CD8-positive, alpha-beta memory T cell (primary cell): ENCODE results near the gene ADCK1. TPM values are rescaled to one million over a fixed set of nuclear protein-coding genes. Genes with fewer than 3 reads are reported as not detected.
"Not testable (repeated sequence)": the region's sequence is repeated elsewhere in the genome, so short reads cannot be mapped to it uniquely, and the experiment has no call there.

Experiments
- CTCF ChIA-PET: fragments of 350-600 bp; sonication (Branson Sonifier 250); formaldehyde crosslinking; loops from one replicate; lab custom pipeline; 2021; ENCODE audit warnings: antibody characterized with exemption; lab: Charles Lee
- POLR2A ChIA-PET: fragments of 350-600 bp; sonication (Branson Sonifier 250); formaldehyde crosslinking; loops from one replicate; lab custom pipeline; 2021; ENCODE audit warnings: antibody characterized with exemption; lab: Charles Lee
- DNase-seq, 5 donors: peaks; one replicate each; pipeline versions ENCODE4 v3.0.0 to v3.0.0-alpha.2; 2020 to 2022; ENCODE audit warnings: mixed read lengths in 1 of 5
- H3K27ac ChIP-seq: one replicate; pipeline ENCODE4 v1.7.0; 2013; ENCODE audit warnings: low read depth, mild to moderate bottlenecking, low read length, moderate library complexity
- H3K27me3 ChIP-seq: 2 replicates; pipeline ENCODE4 v1.7.0; 2013; ENCODE audit warnings: low read length, mild to moderate bottlenecking; ENCODE audit not compliant: insufficient read depth, poor library complexity, severe bottlenecking
- H3K36me3 ChIP-seq: 2 replicates; pipeline ENCODE4 v1.7.0; 2013; ENCODE audit warnings: mild to moderate bottlenecking, low read length, moderate library complexity; ENCODE audit not compliant: insufficient read depth
- H3K4me1 ChIP-seq: 2 replicates; pipeline ENCODE4 v1.7.0; 2013; ENCODE audit warnings: mild to moderate bottlenecking, low read length, moderate library complexity; ENCODE audit not compliant: insufficient read depth
- H3K4me3 ChIP-seq: 2 replicates; pipeline ENCODE4 v1.7.0; 2013; ENCODE audit warnings: mild to moderate bottlenecking, low read length
- H3K9me3 ChIP-seq: 2 replicates; pipeline ENCODE4 v1.7.0; 2013; ENCODE audit warnings: mild to moderate bottlenecking, low read length
- H3K27ac Mint-ChIP-seq, 8 donors: one replicate each; pipeline ENCODE4 v1.8.0; 2020 to 2021; ENCODE audit warnings: mixed read lengths in 8 of 8, mild to moderate bottlenecking in 6 of 8, inconsistent platforms in 3 of 8, moderate library complexity in 3 of 8
- H3K27me3 Mint-ChIP-seq, 2 donors: one replicate each; pipeline ENCODE4 v1.8.0; 2020 to 2021; ENCODE audit warnings: mixed read lengths in 2 of 2, mild to moderate bottlenecking in 1 of 2, moderate library complexity in 1 of 2
- H3K36me3 Mint-ChIP-seq, 3 donors: one replicate each; pipeline ENCODE4 v1.8.0; 2020 to 2021; ENCODE audit warnings: mixed read lengths in 3 of 3, inconsistent platforms in 1 of 3, mild to moderate bottlenecking in 1 of 3
- H3K4me1 Mint-ChIP-seq, 3 donors: one replicate each; pipeline ENCODE4 v1.8.0; 2020 to 2021; ENCODE audit warnings: mixed read lengths in 3 of 3, inconsistent platforms in 1 of 3, mild to moderate bottlenecking in 1 of 3
- H3K4me3 Mint-ChIP-seq, 7 donors: one replicate each; pipeline ENCODE4 v1.8.0; 2020 to 2021; ENCODE audit warnings: mixed read lengths in 7 of 7, mild to moderate bottlenecking in 6 of 7, moderate library complexity in 4 of 7, inconsistent platforms in 2 of 7
- H3K9me3 Mint-ChIP-seq, 5 donors: one replicate each; pipeline ENCODE4 v1.8.0; 2020 to 2022; ENCODE audit warnings: mixed read lengths in 5 of 5, mild to moderate bottlenecking in 3 of 5, moderate library complexity in 2 of 5, inconsistent platforms in 1 of 5
- polyA plus RNA-seq: library from polyadenylated mRNA; unstranded; fragments of 300-500 nt; fragmentation: Illumina TruSeq; gene quantifications from one replicate; pipeline ENCODE4 v1.2.3, GENCODE V29; 2021
- total RNA-seq, 2 experiments: library from RNA; stranded (reverse); gene quantifications; one replicate each; pipeline ENCODE4 v1.2.3, GENCODE V29; 2021

Gene ADCK1
- total and polyA plus RNA-seq, 3 experiments from 2014 or later: 4.2 to 7.5 (median 5.9) TPM

DNA sequence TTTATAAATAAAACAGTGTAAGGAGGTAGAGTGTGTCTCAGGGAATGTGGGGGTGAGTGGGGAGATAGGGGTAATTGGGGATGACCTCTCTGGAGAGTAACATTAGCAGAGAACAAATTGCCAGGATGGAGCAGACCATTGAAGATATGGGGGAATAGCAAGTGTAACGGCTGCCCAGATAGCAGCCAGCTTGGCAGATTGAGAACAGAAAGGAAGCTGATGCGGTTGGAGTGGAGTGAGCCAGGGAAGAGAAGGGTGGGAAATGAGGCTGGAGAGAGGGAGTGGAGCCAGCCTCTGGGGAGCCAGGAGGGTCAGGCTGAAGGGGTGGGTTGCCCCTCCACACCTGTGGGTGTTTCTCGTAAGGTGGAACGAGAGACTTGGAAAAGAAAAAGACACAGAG lies 5.6 kb upstream of the ADCK1 start:
- Histone ChIP-seq H3K27ac (no peak overlapping the region), H3K4me3 (no peak overlapping the region), H3K9me3 (no peaks in the 10 kb centered on the region), H3K36me3 (no peaks in the 10 kb centered on the region), H3K27me3 (no peaks in the 10 kb centered on the region), H3K4me1 (peaks cover under 1% of the 10 kb centered on the region)
- no peaks in the 10 kb centered on the region for H3K36me3 Mint-ChIP-seq
- POLR2A ChIA-PET: no interaction called here
- no peak overlapping the region for H3K4me3 Mint-ChIP-seq
- H3K9me3 Mint-ChIP-seq: no peaks in the 10 kb centered on the region
- H3K27ac Mint-ChIP-seq: no peak overlapping the region
- peaks cover 8 to 25% of the 10 kb centered on the region in 2 donors for H3K27me3 Mint-ChIP-seq
- peaks cover 0 to under 1% (median 0%) of the 10 kb centered on the region in 3 donors for H3K4me1 Mint-ChIP-seq
- DNase-seq: no peak
- CTCF ChIA-PET: no interaction called here

DNA sequence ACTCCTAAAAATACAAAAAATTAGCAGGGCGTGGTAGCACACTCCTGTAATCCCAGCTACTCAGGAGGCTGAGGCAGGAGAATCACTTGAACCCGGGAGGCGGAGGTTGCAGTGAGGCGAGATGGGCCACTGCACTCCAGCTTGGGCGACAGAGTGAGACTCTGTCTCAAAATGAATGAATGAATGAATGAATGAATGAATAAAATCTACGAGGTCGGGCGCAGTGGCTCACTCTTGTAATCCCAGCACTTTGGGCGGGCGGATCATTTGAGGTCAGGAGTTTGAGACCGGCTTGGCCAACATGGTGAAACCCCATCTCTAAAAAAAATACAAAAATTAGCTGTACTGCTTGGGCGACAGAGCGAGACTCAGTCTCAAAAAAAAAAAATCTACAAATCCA lies 453 bp upstream of the ADCK1 start:
- Histone ChIP-seq H3K27ac (peak overlapping the region; percentile 79), H3K4me3 (peak overlapping the region; percentile 69)
- not testable (repeated sequence) for H3K36me3 Mint-ChIP-seq, H3K4me1 ChIP-seq, H3K36me3 ChIP-seq, H3K9me3 ChIP-seq, H3K27me3 ChIP-seq, H3K27me3 Mint-ChIP-seq, H3K9me3 Mint-ChIP-seq, DNase-seq
- ChIA-PET CTCF (interaction anchor here (0.7 to 1.7 kb wide), 3 partner anchors 9 to 42 kb away, joined by 3 to 8 read pairs (median 3); no protein-coding TSS in a partner anchor), POLR2A (interaction anchor here (1.1 kb wide), 2 partner anchors 342 to 478 kb away, joined by 3 read pairs; partner anchors contain the start of genes AHSA1, GSTZ1, POMT2 and VIPAS39)
- H3K27ac Mint-ChIP-seq: peak overlapping the region; percentile 71 to 93 (median 80)
- H3K4me1 Mint-ChIP-seq: peaks cover 10 to 15% (median 11%) of the 10 kb centered on the region in 3 donors
- H3K4me3 Mint-ChIP-seq: peak overlapping the region; percentile 84 to 92 (median 86)

GRCh38 chr14:77800814-77801213 lies 905 bp downstream of the ADCK1 start:
- no peaks in the 10 kb centered on the region for H3K36me3 ChIP-seq
- H3K27ac Mint-ChIP-seq: peak overlapping the region in 6 of 8 donors; percentile 79 to 93 (median 88)
- peak overlapping the region; percentile 79 for H3K27ac ChIP-seq
- ChIA-PET CTCF (interaction anchor here (1.7 kb wide), 1 partner anchor 39 kb away, joined by 8 read pairs; no protein-coding TSS in a partner anchor), POLR2A (no interaction called here)
- no peaks in the 10 kb centered on the region for H3K9me3 Mint-ChIP-seq
- no peaks in the 10 kb centered on the region for H3K36me3 Mint-ChIP-seq
- peak overlapping the region; percentile 84 to 92 (median 86) for H3K4me3 Mint-ChIP-seq
- H3K4me1 ChIP-seq: peaks cover 4% of the 10 kb centered on the region
- no peaks in the 10 kb centered on the region for H3K27me3 Mint-ChIP-seq
- no peak for DNase-seq
- peak overlapping the region; percentile 69 for H3K4me3 ChIP-seq
- H3K9me3 ChIP-seq: no peaks in the 10 kb centered on the region
- no peaks in the 10 kb centered on the region for H3K27me3 ChIP-seq
- H3K4me1 Mint-ChIP-seq: peaks cover 10 to 15% (median 11%) of the 10 kb centered on the region in 3 donors

GRCh38 chr14:77804592-77804991 lies 4.7 kb downstream of the ADCK1 start:
- CTCF ChIA-PET: no interaction called here

DNA sequence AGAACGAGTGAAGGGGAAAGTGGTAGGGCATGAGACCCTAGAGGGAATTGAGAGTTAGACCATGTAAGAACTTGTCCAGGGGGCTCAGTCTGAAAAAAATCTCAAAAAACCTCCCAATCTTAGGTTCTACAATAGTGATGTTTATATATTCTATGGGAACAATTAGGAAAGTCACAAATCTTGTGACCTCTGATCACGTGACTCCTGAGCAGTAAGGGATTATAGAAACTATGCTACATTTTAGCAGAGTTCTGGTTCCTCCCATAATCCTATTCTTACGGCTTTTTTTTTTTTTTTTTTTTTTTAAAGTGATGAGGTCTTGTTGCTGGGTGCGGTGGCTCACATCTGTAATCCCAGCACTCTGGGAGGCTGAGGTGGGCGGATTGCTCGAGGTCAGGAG lies 5.8 kb downstream of the ADCK1 start:
- no peak overlapping the region for H3K4me3 ChIP-seq
- CTCF ChIA-PET: no interaction called here
- POLR2A ChIA-PET: no interaction called here
- no peaks in the 10 kb centered on the region for H3K36me3 ChIP-seq
- no peak overlapping the region for H3K4me3 Mint-ChIP-seq
- no peaks in the 10 kb centered on the region for H3K27me3 Mint-ChIP-seq
- no peak overlapping the region for H3K27ac Mint-ChIP-seq
- H3K9me3 Mint-ChIP-seq: no peaks in the 10 kb centered on the region
- H3K27me3 ChIP-seq: no peaks in the 10 kb centered on the region
- no peaks in the 10 kb centered on the region for H3K4me1 ChIP-seq
- H3K9me3 ChIP-seq: no peaks in the 10 kb centered on the region
- DNase-seq: no peak
- peaks cover 1 to 7% (median 5%) of the 10 kb centered on the region in 3 donors for H3K4me1 Mint-ChIP-seq
- peaks cover 0 to 2% (median 0%) of the 10 kb centered on the region in 3 donors for H3K36me3 Mint-ChIP-seq
- H3K27ac ChIP-seq: no peak overlapping the region

More at GRCh38 chr14:77804592-77804991, 4.7 kb downstream of the ADCK1 start:
- Mint-ChIP-seq H3K36me3 (peaks cover 0 to 2% (median 0%) of the 10 kb centered on the region in 3 donors), H3K4me3 (no peak overlapping the region), H3K4me1 (peaks cover 7 to 14% (median 10%) of the 10 kb centered on the region in 3 donors), H3K27me3 (no peaks in the 10 kb centered on the region), H3K9me3 (no peaks in the 10 kb centered on the region), H3K27ac (peak overlapping the region in 2 of 8 donors; percentile 1 to 74)
- H3K36me3 ChIP-seq: no peaks in the 10 kb centered on the region
- H3K4me1 ChIP-seq: peaks cover under 1% of the 10 kb centered on the region
- H3K27me3 ChIP-seq: no peaks in the 10 kb centered on the region
- H3K4me3 ChIP-seq: no peak overlapping the region
- DNase-seq: no peak
- H3K9me3 ChIP-seq: no peaks in the 10 kb centered on the region
- no peak overlapping the region for H3K27ac ChIP-seq
- POLR2A ChIA-PET: no interaction called here

- Mint-ChIP-seq H3K27ac (no peak overlapping the region), H3K36me3 (peaks cover 0 to 2% (median 0%) of the 10 kb centered on the region in 3 donors), H3K9me3 (no peaks in the 10 kb centered on the region), H3K4me3 (no peak overlapping the region), H3K4me1 (peaks cover 0 to 1% (median 0%) of the 10 kb centered on the region in 3 donors), H3K27me3 (no peaks in the 10 kb centered on the region)
- no peaks in the 10 kb centered on the region for H3K9me3 ChIP-seq
- CTCF ChIA-PET: no interaction called here
- no peak for DNase-seq
- POLR2A ChIA-PET: no interaction called here
- no peaks in the 10 kb centered on the region for H3K27me3 ChIP-seq
- H3K4me3 ChIP-seq: no peak overlapping the region
- no peaks in the 10 kb centered on the region for H3K36me3 ChIP-seq
- no peak overlapping the region for H3K27ac ChIP-seq
- H3K4me1 ChIP-seq: no peaks in the 10 kb centered on the region
Observed at GRCh38 chr14:77808250-77808649, 8.3 kb downstream of the ADCK1 start.

DNA sequence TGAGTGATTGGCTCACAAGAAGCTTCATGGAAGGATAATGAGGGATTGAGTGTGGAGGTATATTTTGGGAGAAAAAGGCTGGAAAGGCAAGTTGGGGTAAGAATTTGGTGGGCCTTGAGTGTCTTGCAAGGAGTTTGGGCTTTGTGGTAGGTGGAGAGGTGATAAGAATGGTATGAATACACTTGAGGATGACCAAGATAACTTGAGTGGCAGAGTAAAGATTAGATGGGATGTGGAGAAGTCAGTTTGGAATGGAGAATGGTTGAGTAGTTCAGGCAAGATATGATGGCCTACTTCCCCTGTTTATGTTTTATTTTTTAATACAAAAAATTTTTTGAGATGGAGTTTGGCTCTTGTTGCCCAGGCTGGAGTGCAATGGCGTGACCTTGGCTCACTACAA lies 9.1 kb downstream of the ADCK1 start:
- H3K4me3 Mint-ChIP-seq: no peak overlapping the region
- peaks cover 0 to 2% (median 0%) of the 10 kb centered on the region in 3 donors for H3K36me3 Mint-ChIP-seq
- POLR2A ChIA-PET: no interaction called here
- Histone ChIP-seq H3K9me3 (no peaks in the 10 kb centered on the region), H3K27me3 (no peaks in the 10 kb centered on the region), H3K4me3 (no peak overlapping the region), H3K27ac (no peak overlapping the region), H3K4me1 (no peaks in the 10 kb centered on the region), H3K36me3 (no peaks in the 10 kb centered on the region)
- H3K4me1 Mint-ChIP-seq: peaks cover 0 to 1% (median 0%) of the 10 kb centered on the region in 3 donors
- CTCF ChIA-PET: no interaction called here
- H3K27ac Mint-ChIP-seq: peak overlapping the region in 1 of 8 donors; percentile 37
- no peak for DNase-seq
- H3K9me3 Mint-ChIP-seq: no peaks in the 10 kb centered on the region
- no peaks in the 10 kb centered on the region for H3K27me3 Mint-ChIP-seq

DNA sequence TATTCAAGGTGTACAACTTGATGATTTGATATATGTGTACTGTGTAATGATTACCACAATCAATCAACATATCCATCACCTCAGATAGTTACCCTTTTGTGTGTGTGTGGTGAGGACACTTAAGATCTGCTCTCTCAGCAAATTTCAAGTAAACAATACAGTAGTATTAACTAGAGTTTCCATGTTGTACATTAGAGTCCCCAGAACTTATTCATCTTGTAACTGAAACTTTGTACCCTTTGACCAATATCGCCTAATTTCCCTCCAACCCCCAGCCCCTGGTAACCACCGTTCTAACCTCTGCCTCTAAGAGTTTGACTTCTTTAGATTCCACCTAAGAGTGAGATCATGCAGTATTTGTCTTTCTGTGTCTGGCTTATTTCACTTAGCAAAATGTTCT lies 12.1 kb downstream of the ADCK1 start:
- Histone ChIP-seq H3K9me3 (no peaks in the 10 kb centered on the region), H3K27ac (no peak overlapping the region), H3K36me3 (no peaks in the 10 kb centered on the region), H3K4me1 (no peaks in the 10 kb centered on the region), H3K4me3 (no peak overlapping the region), H3K27me3 (no peaks in the 10 kb centered on the region)
- no peaks in the 10 kb centered on the region for H3K9me3 Mint-ChIP-seq
- peaks cover 0 to 2% (median 0%) of the 10 kb centered on the region in 3 donors for H3K36me3 Mint-ChIP-seq
- no peaks in the 10 kb centered on the region for H3K27me3 Mint-ChIP-seq
- H3K27ac Mint-ChIP-seq: peak overlapping the region in 1 of 8 donors; percentile 56
- CTCF ChIA-PET: interaction anchor here (0.6 kb wide), 1 partner anchor 1898 kb away, joined by 4 read pairs; no protein-coding TSS in a partner anchor
- peak overlapping the region in 1 of 7 donors; percentile 2 for H3K4me3 Mint-ChIP-seq
- POLR2A ChIA-PET: no interaction called here
- no peak for DNase-seq
- H3K4me1 Mint-ChIP-seq: no peaks in the 10 kb centered on the region
